ENCODE measurements around the gene HOXC9. TPM values are rescaled to one million over a fixed set of nuclear protein-coding genes. Genes with fewer than 3 reads are reported as not detected.

Gene HOXC9
- total RNA-seq, 1 experiment from 2014 or later: 11.3 TPM

DNA sequence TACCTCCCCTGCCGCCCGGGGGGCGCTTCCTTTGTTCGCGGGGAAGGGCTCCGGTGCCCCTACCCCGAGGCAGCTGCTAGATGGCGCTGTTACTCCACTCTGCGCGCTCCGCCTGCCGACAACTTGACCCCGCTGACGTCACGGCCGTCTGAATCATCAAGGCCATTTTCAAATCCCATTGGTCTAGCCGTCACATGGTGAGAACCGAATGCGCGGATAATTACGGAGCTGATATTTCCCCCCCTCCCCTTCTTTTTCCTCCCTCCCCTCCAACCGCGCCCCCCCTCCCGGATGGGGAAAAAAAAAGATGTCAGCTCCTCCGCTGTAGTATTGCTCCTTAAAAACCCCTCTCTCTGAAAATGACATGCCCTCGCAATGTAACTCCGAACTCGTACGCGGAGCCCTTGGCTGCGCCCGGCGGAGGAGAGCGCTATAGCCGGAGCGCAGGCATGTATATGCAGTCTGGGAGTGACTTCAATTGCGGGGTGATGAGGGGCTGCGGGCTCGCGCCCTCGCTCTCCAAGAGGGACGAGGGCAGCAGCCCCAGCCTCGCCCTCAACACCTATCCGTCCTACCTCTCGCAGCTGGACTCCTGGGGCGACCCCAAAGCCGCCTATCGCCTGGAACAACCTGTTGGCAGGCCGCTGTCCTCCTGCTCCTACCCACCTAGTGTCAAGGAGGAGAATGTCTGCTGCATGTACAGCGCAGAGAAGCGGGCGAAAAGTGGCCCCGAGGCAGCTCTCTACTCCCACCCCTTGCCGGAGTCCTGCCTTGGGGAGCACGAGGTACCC is 14.9 kb upstream of the HOXC9 start, which contains the start of gene HOXC10:
TSS of gene HOXC10 (plus strand) at position 246 of the 791 bp plus-strand sequence. CDS start at position 360, 114 bp downstream.
- TF ChIP-seq, protein P1, sequence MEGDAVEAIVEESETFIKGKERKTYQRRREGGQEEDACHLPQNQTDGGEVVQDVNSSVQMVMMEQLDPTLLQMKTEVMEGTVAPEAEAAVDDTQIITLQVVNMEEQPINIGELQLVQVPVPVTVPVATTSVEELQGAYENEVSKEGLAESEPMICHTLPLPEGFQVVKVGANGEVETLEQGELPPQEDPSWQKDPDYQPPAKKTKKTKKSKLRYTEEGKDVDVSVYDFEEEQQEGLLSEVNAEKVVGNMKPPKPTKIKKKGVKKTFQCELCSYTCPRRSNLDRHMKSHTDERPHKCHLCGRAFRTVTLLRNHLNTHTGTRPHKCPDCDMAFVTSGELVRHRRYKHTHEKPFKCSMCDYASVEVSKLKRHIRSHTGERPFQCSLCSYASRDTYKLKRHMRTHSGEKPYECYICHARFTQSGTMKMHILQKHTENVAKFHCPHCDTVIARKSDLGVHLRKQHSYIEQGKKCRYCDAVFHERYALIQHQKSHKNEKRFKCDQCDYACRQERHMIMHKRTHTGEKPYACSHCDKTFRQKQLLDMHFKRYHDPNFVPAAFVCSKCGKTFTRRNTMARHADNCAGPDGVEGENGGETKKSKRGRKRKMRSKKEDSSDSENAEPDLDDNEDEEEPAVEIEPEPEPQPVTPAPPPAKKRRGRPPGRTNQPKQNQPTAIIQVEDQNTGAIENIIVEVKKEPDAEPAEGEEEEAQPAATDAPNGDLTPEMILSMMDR (IDR thresholded peaks at IDR 0.05 in 2 of 3, conservative IDR thresholded peaks at IDR 0.05 in 1 of 3; ENCODE audit: borderline replicate concordance in 1 of 3, insufficient read depth in 1 of 3, low read depth in 2 of 3, low read length in 2 of 3): peak; percentile 76 to 86 (median 82)
- TF ChIP-seq CBX3 (IDR thresholded peaks at IDR 0.05; ENCODE audit: low read depth): no peak
- peak; percentile 42 for TF ChIP-seq YY1 (IDR thresholded peaks at IDR 0.05; ENCODE audit: extremely low read depth, insufficient replicate concordance, low read depth, low read length)
- TF ChIP-seq POLR2AphosphoS5 (IDR thresholded peaks at IDR 0.05; ENCODE audit: low read depth, low read length): 0 out of 2 replicates have a peak, but pooled peaks have one; percentile 39
- no peak for TF ChIP-seq FOSL1 (IDR thresholded peaks at IDR 0.05; ENCODE audit: low read depth)
- no peak for TF ChIP-seq SP1 (IDR thresholded peaks at IDR 0.05; ENCODE audit: low read depth)
- TF ChIP-seq, protein P2, sequence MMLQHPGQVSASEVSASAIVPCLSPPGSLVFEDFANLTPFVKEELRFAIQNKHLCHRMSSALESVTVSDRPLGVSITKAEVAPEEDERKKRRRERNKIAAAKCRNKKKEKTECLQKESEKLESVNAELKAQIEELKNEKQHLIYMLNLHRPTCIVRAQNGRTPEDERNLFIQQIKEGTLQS (IDR thresholded peaks at IDR 0.05): no peak
- peak; percentile 87 for TF ChIP-seq RAD21 (IDR thresholded peaks at IDR 0.05; ENCODE audit: low read depth)
- TF ChIP-seq, protein P3, sequence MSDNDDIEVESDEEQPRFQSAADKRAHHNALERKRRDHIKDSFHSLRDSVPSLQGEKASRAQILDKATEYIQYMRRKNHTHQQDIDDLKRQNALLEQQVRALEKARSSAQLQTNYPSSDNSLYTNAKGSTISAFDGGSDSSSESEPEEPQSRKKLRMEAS (IDR thresholded peaks at IDR 0.05): no peak
- no peak for TF ChIP-seq ZFX (IDR thresholded peaks at IDR 0.05)
- CTCF ChIA-PET: interaction anchor here (0.6 to 5.7 kb wide), 32 partner anchors 8 to 394 kb away, joined by 3 to 35 read pairs (median 5); partner anchors contain the start of genes HOXC12, HOXC5, HOXC9 and SMUG1
- Histone ChIP-seq H3K36me3 (ENCODE audit: control insufficient read depth in 1 of 2, insufficient read depth in 2 of 2, low read length in 2 of 2) (no peaks in the 10 kb centered on the region), H3K9me2 (ENCODE audit: insufficient read depth) (no peaks in the 10 kb centered on the region), H3K4me2 (ENCODE audit: low read length) (peak within 1 kb of the TSS; percentile 57), H3K27me3 (ENCODE audit: insufficient read depth, low read length) (no peaks in the 10 kb centered on the region), H2AFZ (ENCODE audit: low read depth, low read length, poor library complexity, severe bottlenecking) (peak within 1 kb of the TSS; percentile 77), H3K27ac (ENCODE audit: low read depth, low read length) (no peak within 1 kb of the TSS), H3K4me1 (ENCODE audit: control insufficient read depth in 1 of 2, insufficient read depth in 2 of 2, low read length in 2 of 2) (peaks cover 4 to 17% of the 10 kb centered on the region in 2 experiments), H3K4me3 (replicated peaks in 1 of 2; ENCODE audit: low read depth in 1 of 2, low read length in 2 of 2) (peak within 1 kb of the TSS in 1 of 2 experiments; percentile 30; a peak in 2 of 4 replicates), H3K9me3 (ENCODE audit: control insufficient read depth in 1 of 2, insufficient read depth in 1 of 2, low read depth in 1 of 2, low read length in 2 of 2) (no peaks in the 10 kb centered on the region), H4K20me1 (ENCODE audit: insufficient read depth) (no peaks in the 10 kb centered on the region), H3K9ac (ENCODE audit: low read length) (peak within 1 kb of the TSS; percentile 15; the same call in 1 of the 2 replicates), H3K79me2 (ENCODE audit: insufficient read depth, low read length) (no peaks in the 10 kb centered on the region)
- intact Hi-C loops (cut with micrococcal nuclease): loop anchor here (2.0 to 5.0 kb wide), 3 partner anchors 216 to 230 kb away; no protein-coding TSS in a partner anchor
- peak; percentile 93 for DNase-seq (ENCODE audit: low read depth, low spot score)
- POLR2A ChIA-PET: interaction anchor here (0.6 to 1.3 kb wide), 4 partner anchors 10 to 252 kb away, joined by 3 read pairs; partner anchors contain the start of gene HOXC9
- BruUV-seq (replicated peaks): TSS peak; percentile 62
- RAD21 ChIA-PET (ENCODE audit: low non-redundant PET in 1 of 2, low total read pairs in 2 of 2, uncharacterized antibody in 2 of 2, unreplicated experiment in 2 of 2): interaction anchor here (0.5 to 1.0 kb wide), 9 partner anchors 154 to 406 kb away, joined by 3 to 8 read pairs (median 4); no protein-coding TSS in a partner anchor
- ATAC-seq: peak; percentile 87

Measured in HCT116 (cell line).